ENCODE data around the gene EPM2AIP1. TPM values are rescaled to one million over a fixed set of nuclear protein-coding genes. Genes with fewer than 3 reads are reported as not detected.
"Not testable (repeated sequence)": the region's sequence is repeated elsewhere in the genome, so short reads cannot be mapped to it uniquely, and the experiment has no call there.

EPM2AIP1 gene
- total RNA-seq = 22.5 and 24.2 TPM in 2 replicates

- DNase-seq (ENCODE audit: low read depth) = no peak
- peak; percentile 24 for TF ChIP-seq CTCF (IDR thresholded peaks at IDR 0.05; ENCODE audit: insufficient read depth, low read depth, low read length)
- peak within 1 kb of the TSS; percentile 96 for H3K4me3 ChIP-seq (ENCODE audit: low read depth, low read length)
Observed at GRCh38 chr3:36992806-36993325, at the start of gene EPM2AIP1. TSS of gene EPM2AIP1 (minus strand) at chr3:36993131. CDS start at chr3:36993077, 54 bp downstream.

- DNase-seq (ENCODE audit: low read depth) = not testable (repeated sequence)
Observed at GRCh38 chr3:37042712-37043111, 49.8 kb upstream of the EPM2AIP1 start.

GRCh38 chr3:37041546-37042195 is 48.7 kb upstream of the EPM2AIP1 start:
- TF ChIP-seq CTCF (IDR thresholded peaks at IDR 0.05; ENCODE audit: insufficient read depth, low read depth, low read length) = no peak
- no peak overlapping the region for H3K4me3 ChIP-seq (ENCODE audit: low read depth, low read length)
- no peak for DNase-seq (ENCODE audit: low read depth)

More at GRCh38 chr3:37042712-37043111, 49.8 kb upstream of the EPM2AIP1 start:
- H3K4me3 ChIP-seq (ENCODE audit: low read depth, low read length) = not testable (repeated sequence)

- DNase-seq (ENCODE audit: low read depth) = no peak
- no peak for TF ChIP-seq CTCF (IDR thresholded peaks at IDR 0.05; ENCODE audit: insufficient read depth, low read depth, low read length)
- H3K4me3 ChIP-seq (ENCODE audit: low read depth, low read length) = no peak overlapping the region
Observed at GRCh38 chr3:37040231-37040630, 47.3 kb upstream of the EPM2AIP1 start.

GRCh38 chr3:37039161-37039846 is 46.4 kb upstream of the EPM2AIP1 start:
- TF ChIP-seq CTCF (IDR thresholded peaks at IDR 0.05; ENCODE audit: insufficient read depth, low read depth, low read length) = no peak
- no peak overlapping the region for H3K4me3 ChIP-seq (ENCODE audit: low read depth, low read length)
- no peak for DNase-seq (ENCODE audit: low read depth)

GRCh38 chr3:37037352-37037751 is 44.4 kb upstream of the EPM2AIP1 start:
- TF ChIP-seq CTCF (IDR thresholded peaks at IDR 0.05; ENCODE audit: insufficient read depth, low read depth, low read length) = no peak
- no peak for DNase-seq (ENCODE audit: low read depth)

GRCh38 chr3:37032961-37033360 is 40.0 kb upstream of the EPM2AIP1 start:
- TF ChIP-seq CTCF (IDR thresholded peaks at IDR 0.05; ENCODE audit: insufficient read depth, low read depth, low read length) = no peak
- DNase-seq (ENCODE audit: low read depth) = no peak
- no peak overlapping the region for H3K4me3 ChIP-seq (ENCODE audit: low read depth, low read length)

More at GRCh38 chr3:37037352-37037751, 44.4 kb upstream of the EPM2AIP1 start:
- no peak overlapping the region for H3K4me3 ChIP-seq (ENCODE audit: low read depth, low read length)
